A549 (cell line): ENCODE results near the gene MPC2.

ENCODE experiments used
- CTCF ChIP-seq: fragments of >200 bp; sonication (Bioruptor Twin); formaldehyde crosslinking; IDR thresholded peaks from 3 replicates; pipeline ENCODE4 v1.5.1; 2016
- EHMT2 ChIP-seq: fragments of 200-600 bp; sonication (generic); IDR thresholded peaks from 2 replicates; pipeline ENCODE4 v1.6.1; 2016; ENCODE audit warnings: antibody characterized with exemption, low read depth, mild to moderate bottlenecking, moderate library complexity
- KDM1A ChIP-seq: fragments of 200-600 bp; sonication (generic); IDR thresholded peaks from 2 replicates; pipeline ENCODE4 v1.6.1; 2016; ENCODE audit warnings: low read depth, mild to moderate bottlenecking
- MYC ChIP-seq: IDR thresholded peaks from 2 replicates; pipeline ENCODE4 v1.6.1; 2012; ENCODE audit warnings: mild to moderate bottlenecking, inconsistent platforms, low read length, improper control_type of control experiment, borderline replicate concordance
- RCOR1 ChIP-seq: fragments of 150-350 bp; IDR thresholded peaks from 2 replicates; pipeline ENCODE4 v1.6.1; 2014; ENCODE audit warnings: antibody characterized with exemption, low read length, low read depth
- SREBF2 ChIP-seq: fragments of 450-650 bp; IDR thresholded peaks from 2 replicates; pipeline ENCODE4 v1.6.1; 2014; ENCODE audit warnings: mild to moderate bottlenecking, moderate library complexity

GRCh38 chr1:167929725-167930124, 7.1 kb downstream of the MPC2 start:
- TF ChIP-seq MYC = no peak
- TF ChIP-seq KDM1A = no peak
- TF ChIP-seq RCOR1 = no peak
- no peak for TF ChIP-seq EHMT2
- no peak for TF ChIP-seq SREBF2
- no peak for TF ChIP-seq CTCF
